ENCODE data around the gene SOCS6. TPM values are rescaled to one million over a fixed set of nuclear protein-coding genes. Genes with fewer than 3 reads are reported as not detected.

The SOCS6 gene
- total RNA-seq, 1 donor, result 38.7 TPM

DNA sequence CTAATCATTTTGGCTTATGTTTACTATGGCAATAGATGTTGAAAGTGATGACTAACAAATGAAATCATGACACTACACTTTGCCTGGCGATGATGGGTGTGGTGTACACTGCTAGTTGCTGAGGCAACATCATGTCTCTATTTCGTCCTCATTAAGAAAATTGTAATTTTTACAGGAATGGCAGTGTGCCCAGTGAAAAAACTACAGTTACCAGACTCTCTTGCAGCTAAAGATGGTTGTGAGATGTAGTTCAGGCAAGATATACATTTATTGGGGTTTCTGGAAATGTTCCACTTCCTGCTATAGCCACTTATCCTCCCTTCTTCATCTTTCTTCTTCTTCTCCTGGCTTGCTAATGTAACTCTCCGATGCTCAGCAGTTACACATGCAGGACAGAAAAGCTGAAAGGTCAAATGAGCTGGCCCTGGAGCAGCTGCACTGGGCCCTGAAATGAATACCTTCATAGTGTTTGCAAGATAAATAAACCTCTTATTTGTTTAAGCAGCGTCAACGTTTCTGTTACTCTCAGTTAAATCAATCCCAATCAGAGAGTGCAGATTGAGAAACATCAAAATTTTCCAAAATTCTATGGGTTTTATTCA is 46.0 kb downstream of the SOCS6 start:
- H2AFZ ChIP-seq (ENCODE audit: low read length), result no peak overlapping the region
- H4K20me1 ChIP-seq (ENCODE audit: insufficient read depth, low read length), result no peaks in the 10 kb centered on the region
- H3K27me3 ChIP-seq (ENCODE audit: insufficient read depth, low read length), result no peaks in the 10 kb centered on the region
- H3K4me3 ChIP-seq (ENCODE audit: insufficient read depth, low read length), result no peak overlapping the region
- no peak overlapping the region for H3K4me2 ChIP-seq (ENCODE audit: insufficient read depth, low read length)
- TF ChIP-seq, protein P1, sequence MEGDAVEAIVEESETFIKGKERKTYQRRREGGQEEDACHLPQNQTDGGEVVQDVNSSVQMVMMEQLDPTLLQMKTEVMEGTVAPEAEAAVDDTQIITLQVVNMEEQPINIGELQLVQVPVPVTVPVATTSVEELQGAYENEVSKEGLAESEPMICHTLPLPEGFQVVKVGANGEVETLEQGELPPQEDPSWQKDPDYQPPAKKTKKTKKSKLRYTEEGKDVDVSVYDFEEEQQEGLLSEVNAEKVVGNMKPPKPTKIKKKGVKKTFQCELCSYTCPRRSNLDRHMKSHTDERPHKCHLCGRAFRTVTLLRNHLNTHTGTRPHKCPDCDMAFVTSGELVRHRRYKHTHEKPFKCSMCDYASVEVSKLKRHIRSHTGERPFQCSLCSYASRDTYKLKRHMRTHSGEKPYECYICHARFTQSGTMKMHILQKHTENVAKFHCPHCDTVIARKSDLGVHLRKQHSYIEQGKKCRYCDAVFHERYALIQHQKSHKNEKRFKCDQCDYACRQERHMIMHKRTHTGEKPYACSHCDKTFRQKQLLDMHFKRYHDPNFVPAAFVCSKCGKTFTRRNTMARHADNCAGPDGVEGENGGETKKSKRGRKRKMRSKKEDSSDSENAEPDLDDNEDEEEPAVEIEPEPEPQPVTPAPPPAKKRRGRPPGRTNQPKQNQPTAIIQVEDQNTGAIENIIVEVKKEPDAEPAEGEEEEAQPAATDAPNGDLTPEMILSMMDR (IDR thresholded peaks at IDR 0.05; ENCODE audit: extremely low read depth, low read depth, low read length), result no peak
- H3K4me1 ChIP-seq (ENCODE audit: insufficient read depth, low read length), result peaks cover 46% of the 10 kb centered on the region
- H3K36me3 ChIP-seq (ENCODE audit: insufficient read depth, low read length), result peaks cover 17% of the 10 kb centered on the region
- peaks cover 16% of the 10 kb centered on the region for H3K79me2 ChIP-seq (ENCODE audit: insufficient read depth, low read length)
- H3K27ac ChIP-seq (ENCODE audit: low read depth, low read length), result peak overlapping the region; percentile 93
- DNase-seq (ENCODE audit: insufficient read length, low spot score, missing footprints), result no peak
- no peaks in the 10 kb centered on the region for H3K9me3 ChIP-seq (ENCODE audit: low read depth, low read length)

DNA sequence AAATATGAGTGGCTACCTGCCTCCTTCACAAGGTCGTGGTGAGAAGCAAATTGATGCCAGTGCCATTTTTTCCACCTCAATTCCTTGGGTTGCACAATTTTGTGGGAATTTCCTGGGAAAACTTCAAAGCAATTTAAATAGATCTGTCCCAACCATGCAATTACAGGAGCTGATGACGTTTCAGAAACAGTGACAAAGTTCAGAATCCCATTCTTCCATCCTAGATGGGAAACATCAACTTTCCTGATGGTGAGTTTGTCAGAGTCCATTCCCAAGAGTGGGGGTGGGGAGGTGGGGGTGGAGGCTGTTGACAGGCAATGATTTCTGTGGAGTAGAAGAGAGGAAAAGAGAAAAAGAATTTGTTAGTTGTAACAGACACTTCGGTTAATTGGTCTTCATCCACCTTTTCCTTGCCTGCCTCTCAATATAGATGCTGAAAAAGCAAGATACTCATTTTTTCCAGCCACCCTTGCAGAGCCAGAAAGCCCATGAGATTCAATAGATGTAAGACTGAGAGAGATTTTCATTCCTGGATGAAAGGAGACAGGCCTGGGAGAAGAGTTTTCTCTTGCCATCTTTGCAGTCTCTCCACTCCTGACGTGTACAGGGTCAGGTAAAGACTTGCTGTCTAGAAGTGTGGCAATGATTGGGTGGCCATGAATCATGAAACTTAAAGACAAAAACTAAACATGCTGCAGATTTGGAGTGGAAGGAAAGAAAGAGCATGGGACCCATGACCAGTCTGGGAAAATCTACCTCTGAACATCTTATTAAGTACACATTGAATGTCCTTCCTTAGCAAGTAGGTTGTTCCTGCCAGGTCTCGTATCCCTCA is 47.3 kb downstream of the SOCS6 start:
- H3K4me2 ChIP-seq (ENCODE audit: insufficient read depth, low read length), result no peak overlapping the region
- H3K4me1 ChIP-seq (ENCODE audit: insufficient read depth, low read length), result peaks cover 46% of the 10 kb centered on the region
- no peaks in the 10 kb centered on the region for H4K20me1 ChIP-seq (ENCODE audit: insufficient read depth, low read length)
- no peak overlapping the region for H3K27ac ChIP-seq (ENCODE audit: low read depth, low read length)
- DNase-seq (ENCODE audit: insufficient read length, low spot score, missing footprints), result no peak
- no peaks in the 10 kb centered on the region for H3K9me3 ChIP-seq (ENCODE audit: low read depth, low read length)
- TF ChIP-seq, protein P1 (IDR thresholded peaks at IDR 0.05; ENCODE audit: extremely low read depth, low read depth, low read length), result no peak
- peaks cover 18% of the 10 kb centered on the region for H3K36me3 ChIP-seq (ENCODE audit: insufficient read depth, low read length)
- no peak overlapping the region for H3K4me3 ChIP-seq (ENCODE audit: insufficient read depth, low read length)
- no peaks in the 10 kb centered on the region for H3K27me3 ChIP-seq (ENCODE audit: insufficient read depth, low read length)
- peaks cover 6% of the 10 kb centered on the region for H3K79me2 ChIP-seq (ENCODE audit: insufficient read depth, low read length)
- H2AFZ ChIP-seq (ENCODE audit: low read length), result no peak overlapping the region

DNA sequence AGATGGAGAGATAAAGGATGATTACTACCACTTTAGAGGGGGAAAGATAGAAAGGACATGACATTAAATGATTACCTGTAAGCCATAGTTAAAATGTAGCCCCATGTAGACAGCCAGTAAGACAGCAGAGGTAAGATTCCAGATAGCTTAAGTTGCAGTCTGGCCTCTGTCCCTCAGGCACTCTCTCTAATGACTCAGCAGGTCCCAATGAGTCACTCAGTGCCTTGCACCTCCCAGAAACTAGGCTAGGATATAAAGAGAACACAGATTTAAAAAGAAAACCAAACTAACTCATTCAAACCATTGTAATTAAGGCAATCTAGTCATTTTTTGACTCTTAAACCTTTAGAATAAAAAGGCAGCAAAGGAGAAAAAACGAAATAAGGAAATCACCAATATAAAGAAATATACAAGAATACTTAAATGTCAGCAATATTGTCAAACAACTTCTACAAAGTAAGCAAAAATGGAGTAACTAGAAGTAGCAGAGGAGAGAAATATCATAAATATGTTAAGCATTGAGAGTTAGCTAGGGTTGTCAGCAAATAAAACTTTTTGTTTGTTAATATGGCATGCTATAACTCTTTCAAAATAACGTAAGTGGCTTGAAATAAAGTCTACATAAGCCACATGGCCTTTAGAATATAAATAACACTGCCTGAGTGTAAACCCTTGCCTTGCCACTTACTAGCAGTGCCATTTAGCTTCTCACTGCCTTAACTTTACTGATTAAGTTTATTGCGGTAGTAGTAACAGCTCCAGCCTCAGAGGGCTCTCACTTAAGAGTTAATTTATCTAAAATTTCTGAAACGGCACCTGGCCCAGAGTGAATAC is 48.5 kb downstream of the SOCS6 start:
- Histone ChIP-seq H3K4me2 (ENCODE audit: insufficient read depth, low read length) (peak overlapping the region; percentile 28), H3K27me3 (ENCODE audit: insufficient read depth, low read length) (no peaks in the 10 kb centered on the region)
- TF ChIP-seq, protein P1 (IDR thresholded peaks at IDR 0.05; ENCODE audit: extremely low read depth, low read depth, low read length), result no peak

More for the DNA sequence above, 48.5 kb downstream of the SOCS6 start:
- Histone ChIP-seq H3K4me3 (ENCODE audit: insufficient read depth, low read length) (no peak overlapping the region), H4K20me1 (ENCODE audit: insufficient read depth, low read length) (no peaks in the 10 kb centered on the region), H3K36me3 (ENCODE audit: insufficient read depth, low read length) (peaks cover 20% of the 10 kb centered on the region), H3K4me1 (ENCODE audit: insufficient read depth, low read length) (peaks cover 36% of the 10 kb centered on the region), H3K79me2 (ENCODE audit: insufficient read depth, low read length) (no peaks in the 10 kb centered on the region), H2AFZ (ENCODE audit: low read length) (no peak overlapping the region), H3K9me3 (ENCODE audit: low read depth, low read length) (no peaks in the 10 kb centered on the region), H3K27ac (ENCODE audit: low read depth, low read length) (peak overlapping the region; percentile 35)
- DNase-seq (ENCODE audit: insufficient read length, low spot score, missing footprints), result peak; percentile 73
